Left ventricle myocardium inferior (tissue), 1 donor: ENCODE data around the gene TTLL1. TPM values are rescaled to one million over a fixed set of nuclear protein-coding genes. Genes with fewer than 3 reads are reported as not detected.

Experiments used
- DNase-seq: peaks from one replicate; pipeline ENCODE4 v3.0.0-alpha.2; 2020
- H3K27ac ChIP-seq: fragments of 200-600 bp; replicated peaks from 2 replicates; pipeline ENCODE4 v1.8.0; 2021
- H3K27me3 ChIP-seq: fragments of 200-600 bp; 2 replicates; pipeline ENCODE4 v1.8.0; 2021; ENCODE audit warnings: low read depth
- H3K36me3 ChIP-seq: fragments of 200-600 bp; 2 replicates; pipeline ENCODE4 v1.8.0; 2021
- H3K4me1 ChIP-seq: fragments of 200-600 bp; 2 replicates; pipeline ENCODE4 v1.8.0; 2021
- H3K4me3 ChIP-seq: fragments of 200-600 bp; 2 replicates; pipeline ENCODE4 v1.8.0; 2021; ENCODE audit warnings: mild to moderate bottlenecking, moderate library complexity
- H3K9me3 ChIP-seq: fragments of 200-600 bp; replicated peaks from 2 replicates; pipeline ENCODE4 v1.8.0; 2021
- CTCF ChIP-seq: fragments of 200-600 bp; IDR thresholded peaks from 2 replicates; pipeline ENCODE4 v1.8.0; 2021; ENCODE audit warnings: antibody characterized with exemption, mild to moderate bottlenecking, borderline replicate concordance
- intact Hi-C: fragments of 100-400 bp; cut with micrococcal nuclease; formaldehyde crosslinking; loops from one replicate; pipeline ENCODE4 v1.11.0; 2022
- total RNA-seq: library from RNA; stranded (reverse); fragmentation: NEBNext Ultra II Directional; extraction: Animal tissue kit (Norgen Biotek cat#: 25700); gene quantifications from one replicate; pipeline ENCODE4 v1.2.1, GENCODE V29; 2021
- donor health status: DM: no; HTN: yes; CAD: no; lungs with severe emphysema.

The TTLL1 gene
- total RNA-seq, 1 donor from 2014 or later, result 8.5 TPM

GRCh38 chr22:43006016-43006505 lies 83.1 kb downstream of the TTLL1 start:
- TF ChIP-seq CTCF, result no peak
- Histone ChIP-seq H3K4me1 (peaks cover 75% of the 10 kb centered on the region), H3K27me3 (no peaks in the 10 kb centered on the region), H3K36me3 (no peaks in the 10 kb centered on the region), H3K4me3 (no peak overlapping the region), H3K27ac (no peak overlapping the region), H3K9me3 (no peaks in the 10 kb centered on the region)
- intact Hi-C loops, result no loop called here
- no peak for DNase-seq

- intact Hi-C loops, result no loop called here
- Histone ChIP-seq H3K27me3 (no peaks in the 10 kb centered on the region), H3K27ac (no peak overlapping the region), H3K9me3 (no peaks in the 10 kb centered on the region), H3K4me3 (no peak overlapping the region), H3K36me3 (no peaks in the 10 kb centered on the region), H3K4me1 (peaks cover 84% of the 10 kb centered on the region)
- TF ChIP-seq CTCF, result no peak
- no peak for DNase-seq
Observed at GRCh38 chr22:43005106-43005505, 84.1 kb downstream of the TTLL1 start.

- Histone ChIP-seq H3K36me3 (no peaks in the 10 kb centered on the region), H3K27me3 (no peaks in the 10 kb centered on the region), H3K9me3 (no peaks in the 10 kb centered on the region), H3K27ac (no peak overlapping the region), H3K4me3 (no peak overlapping the region), H3K4me1 (peaks cover 84% of the 10 kb centered on the region)
- no peak for TF ChIP-seq CTCF
- intact Hi-C loops, result no loop called here
- DNase-seq, result no peak
Observed at GRCh38 chr22:43004362-43005035, 84.7 kb downstream of the TTLL1 start.

- no peak overlapping the region for H3K4me3 ChIP-seq
- TF ChIP-seq CTCF, result no peak
- peak overlapping the region; percentile 3 for H3K27ac ChIP-seq
- H3K4me1 ChIP-seq, result peaks cover 72% of the 10 kb centered on the region
- peaks cover 9% of the 10 kb centered on the region for H3K9me3 ChIP-seq
- no peaks in the 10 kb centered on the region for H3K27me3 ChIP-seq
- no peaks in the 10 kb centered on the region for H3K36me3 ChIP-seq
- DNase-seq, result no peak
- intact Hi-C loops, result no loop called here
Observed at GRCh38 chr22:43002202-43002586, 87.0 kb downstream of the TTLL1 start.

- DNase-seq, result no peak
- H3K9me3 ChIP-seq, result peaks cover 9% of the 10 kb centered on the region
- peak overlapping the region; percentile 3 for H3K27ac ChIP-seq
- H3K4me3 ChIP-seq, result no peak overlapping the region
- no peak for TF ChIP-seq CTCF
- no peaks in the 10 kb centered on the region for H3K27me3 ChIP-seq
- peaks cover 75% of the 10 kb centered on the region for H3K4me1 ChIP-seq
- H3K36me3 ChIP-seq, result no peaks in the 10 kb centered on the region
- intact Hi-C loops, result no loop called here
Observed at GRCh38 chr22:43001271-43002201, 87.7 kb downstream of the TTLL1 start.
